Epithelial cell of proximal tubule (primary cell): ENCODE data around the gene INSC. TPM values are rescaled to one million over a fixed set of nuclear protein-coding genes. Genes with fewer than 3 reads are reported as not detected.

Source experiments
- DNase-seq: peaks from one replicate; pipeline ENCODE4 v3.0.0-alpha.2; 2011; ENCODE audit warnings: low read depth
- H3K4me3 ChIP-seq: 2 replicates; pipeline ENCODE4 v1.5.1; 2011; ENCODE audit warnings: low read depth, mild to moderate bottlenecking, low read length
- total RNA-seq: library from RNA; depleted of rRNA; stranded (reverse); fragments of >200 nt; gene quantifications from 2 replicates; pipeline ENCODE4 v1.2.3, GENCODE V29; 2015
- TF ChIP-seq, protein P1 (sequence below): conservative IDR thresholded peaks from 2 replicates; pipeline ENCODE4 v1.5.1; 2012; ENCODE audit warnings: low read depth, mild to moderate bottlenecking, low read length

The INSC gene
- total RNA-seq, 1 donor from 2014 or later, result 0.81 TPM

DNA sequence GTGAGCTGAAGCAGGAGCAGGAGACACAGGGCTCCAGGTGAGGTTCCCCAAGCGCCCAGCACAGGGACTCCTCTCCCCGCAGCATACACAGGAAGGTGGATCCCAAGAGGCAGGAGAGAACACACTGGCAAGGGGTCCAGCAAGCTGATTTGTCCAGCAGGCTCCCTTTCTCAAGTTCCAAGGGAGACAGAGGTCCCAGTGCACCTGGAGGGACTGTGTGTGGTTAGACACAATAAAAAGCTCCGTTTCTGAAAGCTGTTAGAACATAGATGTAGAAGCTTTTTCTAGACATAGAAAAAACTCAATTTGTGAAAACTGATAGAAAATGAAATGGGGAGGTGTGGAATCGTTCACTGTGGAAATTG lies 39.6 kb upstream of the INSC start:
- TF ChIP-seq, protein P1, sequence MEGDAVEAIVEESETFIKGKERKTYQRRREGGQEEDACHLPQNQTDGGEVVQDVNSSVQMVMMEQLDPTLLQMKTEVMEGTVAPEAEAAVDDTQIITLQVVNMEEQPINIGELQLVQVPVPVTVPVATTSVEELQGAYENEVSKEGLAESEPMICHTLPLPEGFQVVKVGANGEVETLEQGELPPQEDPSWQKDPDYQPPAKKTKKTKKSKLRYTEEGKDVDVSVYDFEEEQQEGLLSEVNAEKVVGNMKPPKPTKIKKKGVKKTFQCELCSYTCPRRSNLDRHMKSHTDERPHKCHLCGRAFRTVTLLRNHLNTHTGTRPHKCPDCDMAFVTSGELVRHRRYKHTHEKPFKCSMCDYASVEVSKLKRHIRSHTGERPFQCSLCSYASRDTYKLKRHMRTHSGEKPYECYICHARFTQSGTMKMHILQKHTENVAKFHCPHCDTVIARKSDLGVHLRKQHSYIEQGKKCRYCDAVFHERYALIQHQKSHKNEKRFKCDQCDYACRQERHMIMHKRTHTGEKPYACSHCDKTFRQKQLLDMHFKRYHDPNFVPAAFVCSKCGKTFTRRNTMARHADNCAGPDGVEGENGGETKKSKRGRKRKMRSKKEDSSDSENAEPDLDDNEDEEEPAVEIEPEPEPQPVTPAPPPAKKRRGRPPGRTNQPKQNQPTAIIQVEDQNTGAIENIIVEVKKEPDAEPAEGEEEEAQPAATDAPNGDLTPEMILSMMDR, result no peak
- no peak overlapping the region for H3K4me3 ChIP-seq
- no peak for DNase-seq

GRCh38 chr11:15091175-15091574 lies 23.5 kb upstream of the INSC start:
- DNase-seq, result no peak
- TF ChIP-seq, protein P1, result no peak
- no peak overlapping the region for H3K4me3 ChIP-seq

DNA sequence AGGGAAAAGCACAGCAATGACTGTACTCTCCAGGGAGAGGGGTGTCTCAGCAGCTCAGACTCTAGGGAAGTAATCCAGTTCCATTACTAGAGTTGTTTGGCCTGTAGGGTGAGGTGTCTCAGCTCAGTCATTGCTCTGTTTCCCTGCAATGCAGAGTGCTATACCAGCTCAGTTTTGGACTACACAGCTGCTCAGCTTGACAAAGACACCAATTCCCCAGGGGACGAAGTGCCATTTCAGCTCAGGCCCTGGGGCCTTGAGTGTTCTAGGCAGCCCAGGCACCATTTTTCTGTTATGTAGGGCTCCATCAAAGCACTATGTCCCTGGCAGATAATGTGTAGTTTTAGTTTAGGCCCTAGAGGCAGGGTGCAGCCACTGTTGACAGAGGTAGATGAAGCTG lies 23.1 kb upstream of the INSC start:
- no peak overlapping the region for H3K4me3 ChIP-seq
- TF ChIP-seq, protein P1, result no peak
- no peak for DNase-seq

- TF ChIP-seq, protein P1, result no peak
- no peak overlapping the region for H3K4me3 ChIP-seq
Measured at GRCh38 chr11:15093432-15093831, 21.3 kb upstream of the INSC start.

GRCh38 chr11:15095736-15096228 lies 18.9 kb upstream of the INSC start:
- TF ChIP-seq, protein P1, result no peak
- DNase-seq, result no peak
- H3K4me3 ChIP-seq, result no peak overlapping the region

More at GRCh38 chr11:15093432-15093831, 21.3 kb upstream of the INSC start:
- no peak for DNase-seq

GRCh38 chr11:15097411-15097810 lies 17.3 kb upstream of the INSC start:
- TF ChIP-seq, protein P1, result no peak
- DNase-seq, result no peak
- no peak overlapping the region for H3K4me3 ChIP-seq

DNA sequence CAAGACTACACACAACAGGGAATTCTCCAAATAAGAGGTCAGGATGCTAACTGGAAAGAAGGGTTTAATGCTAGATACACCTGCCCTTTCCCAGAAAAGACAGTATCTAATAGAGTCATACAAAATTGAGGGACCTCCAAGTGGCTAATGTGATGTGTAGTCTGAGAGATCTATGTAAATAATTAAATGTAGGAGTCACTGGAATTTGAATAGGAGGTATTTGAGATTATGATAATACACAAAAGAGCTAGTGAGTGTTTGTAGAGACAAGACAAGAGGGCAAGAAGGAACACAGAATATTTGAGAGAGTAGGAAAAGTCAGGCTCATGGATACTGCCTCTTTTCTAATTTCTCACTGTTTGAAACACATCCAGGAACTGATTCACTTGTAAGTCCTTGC lies 15.5 kb upstream of the INSC start:
- no peak for DNase-seq
- TF ChIP-seq, protein P1, result no peak
- H3K4me3 ChIP-seq, result no peak overlapping the region
